Fibroblast of peridontal ligament (primary cell): ENCODE measurements around the gene BICD2.
"Not testable (repeated sequence)": the region's sequence is repeated elsewhere in the genome, so short reads cannot be mapped to it uniquely, and the experiment has no call there.

Experiments
- DNase-seq: peaks from one replicate; pipeline ENCODE4 v3.0.0-alpha.2; 2010; ENCODE audit errors: extremely low read depth

The BICD2 gene

GRCh38 chr9:92770360-92770995 is 5.8 kb upstream of the BICD2 start:
- no peak for DNase-seq

- DNase-seq: no peak
Measured at GRCh38 chr9:92769990-92770359, 5.3 kb upstream of the BICD2 start.

GRCh38 chr9:92769286-92769685 is 4.7 kb upstream of the BICD2 start:
- DNase-seq: no peak

GRCh38 chr9:92768816-92769215 is 4.2 kb upstream of the BICD2 start:
- not testable (repeated sequence) for DNase-seq

DNA sequence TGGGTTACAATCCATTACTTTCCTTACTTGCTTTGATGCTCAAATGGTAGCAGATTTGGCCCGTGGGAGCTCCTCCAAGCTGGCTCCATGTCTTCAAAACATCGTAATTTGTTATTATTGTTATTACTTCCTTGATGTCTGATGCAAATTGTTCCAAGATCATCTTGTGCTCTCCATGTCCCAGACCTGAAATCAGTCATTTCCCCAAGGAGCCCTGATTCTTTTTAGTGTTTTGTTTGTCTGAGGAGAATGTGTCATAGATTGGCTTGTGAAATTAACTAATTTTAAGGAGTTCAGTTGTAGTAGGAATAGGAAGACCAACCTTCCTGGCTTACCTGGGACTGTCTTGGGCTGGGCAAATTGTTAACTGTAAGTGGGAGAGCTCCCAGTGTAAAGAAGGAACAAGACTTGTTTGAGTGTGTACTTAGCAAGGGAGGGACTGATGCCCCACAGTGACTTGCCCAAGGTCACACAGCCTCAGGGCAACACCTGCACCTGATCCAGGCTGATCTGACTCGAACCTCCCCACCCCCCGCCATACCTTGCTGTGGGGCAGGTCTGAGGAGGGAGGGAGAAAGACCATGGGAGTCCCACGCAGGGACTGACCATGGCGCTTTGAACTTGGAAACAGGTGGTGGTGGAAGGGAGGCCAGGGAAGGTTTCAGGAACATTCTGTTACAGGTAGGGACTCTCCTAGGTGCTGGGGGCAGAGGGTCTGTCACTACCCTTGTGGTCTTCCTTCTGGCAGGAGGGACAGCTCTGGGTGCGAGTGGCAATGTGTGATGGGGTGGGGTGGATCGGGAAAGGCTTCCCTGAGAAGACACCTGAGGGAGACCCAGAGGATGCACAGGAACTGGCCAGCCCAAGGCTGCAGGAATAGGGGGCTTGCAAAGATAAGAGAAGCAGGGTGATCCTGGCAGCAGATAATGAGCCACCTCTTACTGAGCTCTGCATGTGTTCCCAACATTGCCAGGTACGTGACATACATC is 2.7 kb upstream of the BICD2 start:
- no peak for DNase-seq

DNA sequence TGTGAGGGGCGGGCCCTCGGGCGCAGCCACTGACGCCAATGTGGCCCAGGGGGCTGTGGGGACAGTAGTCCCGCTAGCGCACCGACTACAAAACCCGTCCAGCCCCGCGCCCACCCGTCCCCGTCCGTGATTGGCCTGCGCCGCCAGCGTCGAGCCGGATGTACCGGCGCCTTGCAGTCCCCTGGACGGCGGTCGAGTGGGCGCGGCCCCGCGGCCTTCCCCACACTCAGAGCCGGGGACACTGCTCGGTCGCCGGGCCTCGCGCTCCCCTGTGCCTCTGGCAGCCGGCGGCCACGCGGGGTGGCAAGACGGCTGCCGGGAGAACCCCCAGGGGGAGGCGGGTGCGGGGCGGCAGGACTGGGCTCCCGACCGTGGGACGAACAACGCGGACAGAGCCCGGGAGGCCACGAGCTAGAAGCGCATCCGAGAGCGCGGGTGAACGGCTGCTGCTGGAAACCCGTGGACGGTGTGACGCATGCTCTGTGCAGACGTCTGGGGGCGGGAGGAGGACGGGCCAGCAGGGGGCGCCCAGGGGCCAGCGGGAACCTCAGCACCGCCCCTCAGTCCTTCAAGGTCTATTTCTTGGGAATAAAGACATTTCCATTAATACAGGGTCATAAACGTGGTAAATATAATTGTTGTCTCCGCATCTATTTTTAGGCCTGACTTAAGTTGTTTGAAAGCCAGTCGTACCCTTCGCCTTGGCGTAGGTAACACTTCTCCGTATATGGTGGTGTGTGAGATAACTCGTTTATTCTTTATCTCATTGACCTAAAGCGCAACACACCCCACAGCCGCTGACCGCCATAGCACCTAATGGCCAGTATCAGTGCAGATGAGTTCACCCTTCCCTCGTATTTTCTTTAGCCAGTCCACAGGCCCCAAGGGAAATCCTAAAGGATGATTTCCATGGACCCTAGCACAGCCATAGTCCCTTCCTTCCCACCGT is 629 bp upstream of the BICD2 start:
- DNase-seq: peak; percentile 93

DNA sequence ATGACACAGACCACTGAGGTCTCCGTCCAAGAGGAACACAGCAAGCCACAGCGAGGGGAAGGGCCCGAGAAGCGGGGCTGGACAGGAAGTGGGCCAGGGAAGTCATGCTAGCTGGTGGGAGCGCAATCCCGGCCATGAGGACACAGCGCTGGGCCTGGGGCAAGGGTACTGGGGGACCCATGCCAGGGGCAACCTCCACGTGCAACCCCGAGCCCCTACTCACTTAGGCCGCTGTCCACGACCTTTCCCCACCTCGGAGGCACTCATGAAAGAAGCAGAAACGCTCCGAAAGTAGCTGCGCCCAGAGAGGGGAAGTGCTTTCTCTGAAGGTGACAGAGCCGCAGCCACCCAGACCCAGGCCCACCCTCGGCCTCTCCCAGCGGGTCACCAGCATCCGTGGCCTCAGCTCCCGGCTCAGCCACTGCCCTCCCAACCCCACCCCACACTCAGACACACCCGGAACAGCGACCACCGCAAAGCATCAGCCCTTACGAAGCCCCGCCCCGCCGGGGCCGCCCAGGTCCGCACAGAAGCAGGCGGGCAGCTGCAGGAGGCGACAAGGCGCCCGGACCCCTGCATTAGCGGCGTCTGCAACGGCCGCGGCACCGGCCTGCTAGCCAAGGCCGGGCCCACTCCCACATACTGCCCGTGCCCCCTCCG is 782 bp downstream of the BICD2 start:
- DNase-seq: no peak

DNA sequence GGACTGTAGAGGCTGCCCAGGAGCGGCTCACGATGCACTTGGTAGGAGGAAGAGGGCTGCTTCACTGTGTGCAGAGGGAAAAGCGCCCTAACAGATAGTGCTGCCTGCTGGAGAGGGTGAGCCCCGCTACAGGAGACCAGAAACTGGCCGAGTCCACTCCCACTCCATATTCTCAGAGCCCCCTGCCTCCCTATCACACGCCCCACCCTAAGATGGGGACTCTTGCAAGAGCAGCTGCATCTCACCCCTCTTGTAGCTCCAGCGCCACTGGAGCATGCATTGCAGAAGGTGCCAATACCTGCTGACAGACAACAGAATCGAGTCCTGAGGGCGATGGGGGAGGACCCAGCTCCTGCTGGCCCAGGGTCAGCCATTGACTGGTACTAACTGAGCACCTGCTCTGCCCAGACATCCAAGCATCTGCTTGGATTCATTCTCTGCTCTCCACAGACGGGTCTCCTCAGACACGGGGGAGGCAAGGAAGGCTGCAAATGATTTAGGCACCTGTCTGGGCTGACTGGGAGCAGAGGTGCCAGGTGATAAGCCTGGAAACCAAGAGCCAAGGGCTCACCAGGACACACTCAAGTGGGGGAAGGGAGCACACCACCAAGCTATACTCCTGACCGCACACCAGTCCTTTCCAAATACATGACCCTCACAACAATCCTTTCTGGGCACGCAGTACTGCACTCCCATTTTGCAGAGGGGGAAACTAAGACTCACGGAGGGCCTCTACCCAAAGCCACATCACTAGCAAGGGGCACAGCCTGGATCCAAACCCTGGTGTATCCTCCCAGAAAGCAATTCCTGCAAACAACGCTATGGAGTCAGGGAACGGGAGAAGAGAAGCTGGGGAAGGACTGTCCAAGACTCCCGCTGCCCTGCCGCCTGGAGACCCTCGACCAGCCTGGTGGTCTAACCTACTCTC is 1.6 kb downstream of the BICD2 start:
- DNase-seq: no peak

DNA sequence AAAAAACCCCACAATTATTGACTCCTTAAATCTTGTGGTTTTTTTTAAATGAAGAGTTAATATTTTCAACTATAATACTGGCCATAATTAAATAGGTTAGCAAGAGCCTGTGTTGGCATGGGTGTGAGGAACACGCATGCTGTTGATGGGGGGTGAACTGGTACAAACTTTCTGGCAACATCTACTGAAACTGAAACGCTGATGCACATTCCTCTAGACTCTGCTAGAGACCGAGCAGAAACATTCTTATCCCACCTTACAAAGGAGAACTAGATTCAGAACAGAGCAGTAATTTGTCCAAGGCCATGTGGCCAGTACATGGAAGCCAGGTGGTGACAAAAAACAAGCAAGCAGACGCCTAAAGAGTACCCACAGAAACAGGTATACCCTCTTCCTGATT is 2.4 kb downstream of the BICD2 start:
- no peak for DNase-seq

- DNase-seq: no peak
Measured at GRCh38 chr9:92761686-92762085, 2.9 kb downstream of the BICD2 start.

DNA sequence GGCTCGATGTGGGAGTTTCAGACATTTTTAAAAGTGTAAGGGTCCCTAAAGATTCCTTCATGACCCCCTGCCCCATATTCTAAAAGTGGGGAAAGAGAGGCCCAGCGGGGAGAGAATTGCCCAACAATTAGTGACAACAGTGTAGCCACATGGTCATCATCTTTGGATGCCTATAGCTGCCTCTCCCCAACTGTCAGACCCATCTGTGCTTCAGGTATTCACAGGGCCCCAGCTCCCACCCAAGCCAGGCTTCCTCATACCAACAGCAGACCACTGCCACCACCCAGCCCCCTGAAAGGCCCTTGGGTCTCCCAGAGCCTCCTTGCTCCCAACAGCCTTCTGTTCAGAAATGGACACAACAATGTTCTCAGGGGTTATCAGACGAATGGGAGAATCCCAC is 4.1 kb downstream of the BICD2 start:
- no peak for DNase-seq

- DNase-seq: peak; percentile 17
Measured at GRCh38 chr9:92760070-92760469, 4.6 kb downstream of the BICD2 start.

DNA sequence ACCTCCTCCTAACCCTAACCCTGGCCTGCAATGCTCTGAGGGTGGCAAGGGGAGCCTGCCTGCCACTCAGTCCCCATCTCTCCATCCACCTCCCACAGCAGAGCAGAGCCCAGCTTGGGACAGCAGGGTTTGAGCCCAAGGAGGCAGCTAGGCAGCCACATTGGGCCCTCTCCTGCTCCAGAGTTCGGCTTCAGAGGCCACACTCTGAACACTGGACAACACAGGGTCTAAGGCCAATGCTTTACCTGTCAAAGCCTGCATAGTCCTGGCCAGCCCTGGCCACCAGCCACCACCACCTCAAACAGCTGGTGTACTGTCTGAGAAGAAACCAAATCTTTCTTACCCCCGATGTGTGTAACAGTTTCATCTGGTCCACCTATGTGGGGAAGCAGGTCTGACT is 5.2 kb downstream of the BICD2 start:
- DNase-seq: no peak

- no peak for DNase-seq
Measured at GRCh38 chr9:92756792-92757191, 7.8 kb downstream of the BICD2 start.

GRCh38 chr9:92754091-92754745 is 10.4 kb downstream of the BICD2 start:
- DNase-seq: no peak

DNA sequence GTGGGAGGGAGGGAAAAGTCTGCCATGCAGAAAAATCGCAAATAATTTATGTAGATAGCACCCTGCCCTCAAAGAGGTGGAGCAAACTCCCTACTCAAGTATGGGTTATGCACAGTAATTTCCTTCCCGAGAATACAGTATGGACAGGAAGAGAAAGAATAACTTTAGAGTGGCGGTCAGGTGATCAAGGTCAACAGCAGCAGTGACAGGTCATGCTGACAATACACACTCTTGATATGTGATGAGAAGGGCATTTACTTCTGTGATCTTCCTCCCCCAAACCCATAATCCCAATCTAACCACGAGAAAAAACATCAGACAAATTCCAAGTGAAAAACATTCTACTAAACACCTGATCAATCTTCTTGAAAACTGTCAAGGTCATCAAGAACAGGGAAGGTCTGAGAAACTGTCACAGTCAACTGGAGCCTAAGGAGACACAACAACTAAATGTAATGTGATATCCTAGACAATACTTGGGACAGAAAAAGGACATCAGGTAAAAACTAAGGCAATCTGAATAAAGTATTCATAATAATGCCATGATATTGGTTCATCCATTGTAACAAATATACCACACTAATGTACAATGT is 11.7 kb downstream of the BICD2 start:
- DNase-seq: no peak

- peak; percentile 29 for DNase-seq
Measured at GRCh38 chr9:92749934-92750315, 14.7 kb downstream of the BICD2 start.

DNA sequence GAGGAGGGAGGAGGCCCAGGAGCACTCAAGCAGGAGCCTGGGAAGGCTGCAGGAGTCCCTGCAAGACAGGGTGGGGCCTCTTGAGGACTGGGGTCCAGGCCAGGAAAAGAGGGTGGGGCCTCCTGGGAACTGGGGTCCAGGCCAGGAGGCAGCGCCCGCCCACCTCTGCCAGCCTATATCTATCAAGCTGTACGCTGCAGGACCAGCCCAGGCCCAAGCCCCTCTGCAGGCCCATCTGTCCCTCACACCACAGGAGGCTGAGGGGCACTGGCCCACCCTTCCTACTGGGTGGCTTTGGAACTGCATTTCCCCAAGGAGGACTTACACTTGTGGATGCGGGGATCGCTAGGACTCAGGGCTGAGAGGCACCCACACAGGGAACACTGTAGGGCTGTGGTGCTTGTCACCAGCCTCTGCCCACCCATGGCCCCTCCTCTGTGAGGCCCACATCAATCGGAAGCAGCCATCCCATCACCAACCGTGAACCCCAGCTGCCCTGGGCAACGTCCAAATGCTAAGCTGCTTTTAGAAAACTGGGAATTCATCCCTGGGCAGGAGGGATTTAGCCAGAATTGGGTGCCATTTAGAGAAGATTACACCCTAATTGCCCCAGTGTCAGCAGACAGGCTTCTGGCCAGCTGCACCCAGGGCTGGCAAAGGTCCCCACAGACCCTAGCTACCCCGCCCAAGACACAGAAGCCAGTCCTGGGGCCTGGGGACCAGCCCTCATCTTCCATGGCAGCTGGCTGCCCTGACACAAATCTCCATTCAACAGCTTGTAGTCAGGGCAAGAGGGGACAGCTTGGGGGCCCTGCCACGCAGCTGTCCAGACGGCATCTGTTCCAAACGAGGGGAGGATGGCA is 15.3 kb downstream of the BICD2 start:
- DNase-seq: no peak

GRCh38 chr9:92748233-92748497 is 16.5 kb downstream of the BICD2 start:
- no peak for DNase-seq
